NCI-H2107 treated with DMSO at 0.1 percent for 48 hours (cell line): ENCODE data around the gene PRODH.
"Not testable (repeated sequence)": the region's sequence is repeated elsewhere in the genome, so short reads cannot be mapped to it uniquely, and the experiment has no call there.

Experiments used
- DNase-seq: peaks from one replicate; lab custom pipeline; 2025; ENCODE audit not compliant: unreplicated experiment; lab: John Stamatoyannopoulos, UW

The PRODH gene, protein sequence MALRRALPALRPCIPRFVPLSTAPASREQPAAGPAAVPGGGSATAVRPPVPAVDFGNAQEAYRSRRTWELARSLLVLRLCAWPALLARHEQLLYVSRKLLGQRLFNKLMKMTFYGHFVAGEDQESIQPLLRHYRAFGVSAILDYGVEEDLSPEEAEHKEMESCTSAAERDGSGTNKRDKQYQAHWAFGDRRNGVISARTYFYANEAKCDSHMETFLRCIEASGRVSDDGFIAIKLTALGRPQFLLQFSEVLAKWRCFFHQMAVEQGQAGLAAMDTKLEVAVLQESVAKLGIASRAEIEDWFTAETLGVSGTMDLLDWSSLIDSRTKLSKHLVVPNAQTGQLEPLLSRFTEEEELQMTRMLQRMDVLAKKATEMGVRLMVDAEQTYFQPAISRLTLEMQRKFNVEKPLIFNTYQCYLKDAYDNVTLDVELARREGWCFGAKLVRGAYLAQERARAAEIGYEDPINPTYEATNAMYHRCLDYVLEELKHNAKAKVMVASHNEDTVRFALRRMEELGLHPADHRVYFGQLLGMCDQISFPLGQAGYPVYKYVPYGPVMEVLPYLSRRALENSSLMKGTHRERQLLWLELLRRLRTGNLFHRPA

GRCh38 chr22:18935889-18936529 is at the start of gene PRODH:
TSS of gene PRODH (minus strand) at chr22:18936293. CDS start at chr22:18936287, 6 bp downstream.
- no peak for DNase-seq

GRCh38 chr22:18985780-18986179 is 49.7 kb upstream of the PRODH start:
- DNase-seq: no peak

DNA sequence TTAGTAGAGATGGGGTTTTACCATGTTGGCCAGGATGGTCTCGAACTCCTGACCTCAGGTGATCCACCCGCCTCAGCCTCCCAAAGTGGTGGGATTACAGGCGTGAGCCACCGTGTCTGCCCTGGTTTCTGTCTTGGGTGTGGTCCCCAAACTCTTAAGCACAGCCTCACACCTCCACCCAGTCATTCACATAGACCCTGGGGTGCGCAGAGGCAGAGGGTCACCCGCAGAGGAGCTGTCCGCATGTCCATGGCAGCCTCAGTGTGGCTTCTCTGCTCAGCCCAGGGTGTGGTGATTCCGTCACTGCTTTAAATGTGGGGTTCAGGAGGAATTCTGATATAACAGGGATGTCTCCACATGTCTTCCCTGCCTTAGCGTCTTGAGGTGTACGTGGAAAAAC is 48.5 kb upstream of the PRODH start:
- no peak for DNase-seq

GRCh38 chr22:18983120-18983651 is 47.1 kb upstream of the PRODH start:
- DNase-seq: no peak

DNA sequence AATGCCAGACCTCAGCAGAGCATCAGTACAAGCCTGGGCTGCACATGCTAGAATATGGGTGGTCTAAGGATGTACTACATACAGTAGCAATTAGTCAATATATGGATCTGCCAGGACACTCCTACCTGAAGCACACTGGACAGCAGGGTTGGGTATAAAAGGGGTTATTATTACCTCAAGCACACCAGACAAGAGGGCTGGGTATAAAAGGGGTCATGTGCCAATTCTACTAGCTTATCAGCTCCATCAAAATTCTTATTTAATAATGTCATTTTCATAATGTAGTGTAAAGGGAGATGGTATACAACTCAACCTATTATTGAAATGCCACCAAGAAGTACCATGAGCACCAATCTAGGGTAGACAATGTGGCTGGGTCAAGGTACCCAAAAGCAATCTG is 44.7 kb upstream of the PRODH start:
- no peak for DNase-seq

DNA sequence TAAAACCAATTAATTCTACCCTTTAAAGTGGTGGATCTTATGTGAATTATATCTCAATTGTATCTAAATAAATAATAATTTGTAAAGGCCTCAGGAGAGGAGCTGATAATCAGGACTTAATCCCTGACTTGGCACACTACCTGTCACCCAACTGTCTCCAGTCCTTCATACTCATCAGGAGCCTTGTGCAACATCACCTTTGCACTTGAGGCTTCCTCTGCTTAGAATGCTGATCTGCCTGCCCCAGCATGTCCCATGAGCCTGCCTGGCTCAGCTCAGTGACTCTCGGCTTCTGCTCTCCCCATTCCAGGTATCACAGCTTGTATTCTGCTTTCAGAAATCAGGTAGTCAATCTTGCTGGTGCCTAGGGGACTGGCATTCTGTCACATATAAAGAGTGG is 43.9 kb upstream of the PRODH start:
- DNase-seq: no peak

DNA sequence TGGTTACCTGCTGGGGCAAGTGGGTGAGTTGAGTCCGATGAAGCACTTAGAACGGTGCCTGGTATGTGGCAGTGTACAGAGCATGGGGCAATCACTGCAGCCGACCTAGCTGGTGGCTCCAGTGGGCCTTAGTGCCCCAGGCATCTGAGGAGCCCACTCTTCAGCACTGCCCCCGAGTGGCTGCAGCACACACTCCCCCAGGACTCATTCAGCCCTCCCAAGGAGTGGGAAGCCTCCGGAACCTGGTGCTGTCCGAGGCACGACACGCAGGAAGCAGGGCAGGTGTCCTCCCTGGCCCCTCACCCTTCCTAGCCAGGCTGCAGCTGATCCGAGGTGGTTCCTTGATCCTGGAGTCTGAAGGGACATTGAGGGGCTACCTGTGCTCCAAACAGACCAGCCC is 42.4 kb upstream of the PRODH start:
- DNase-seq: no peak

- no peak for DNase-seq
Measured at GRCh38 chr22:18977824-18978425, 41.8 kb upstream of the PRODH start.

- DNase-seq: no peak
Measured at GRCh38 chr22:18976197-18976751, 40.2 kb upstream of the PRODH start.

- no peak for DNase-seq
Measured at GRCh38 chr22:18975434-18976196, 39.5 kb upstream of the PRODH start.

- no peak for DNase-seq
Measured at GRCh38 chr22:18974477-18975180, 38.5 kb upstream of the PRODH start.

DNA sequence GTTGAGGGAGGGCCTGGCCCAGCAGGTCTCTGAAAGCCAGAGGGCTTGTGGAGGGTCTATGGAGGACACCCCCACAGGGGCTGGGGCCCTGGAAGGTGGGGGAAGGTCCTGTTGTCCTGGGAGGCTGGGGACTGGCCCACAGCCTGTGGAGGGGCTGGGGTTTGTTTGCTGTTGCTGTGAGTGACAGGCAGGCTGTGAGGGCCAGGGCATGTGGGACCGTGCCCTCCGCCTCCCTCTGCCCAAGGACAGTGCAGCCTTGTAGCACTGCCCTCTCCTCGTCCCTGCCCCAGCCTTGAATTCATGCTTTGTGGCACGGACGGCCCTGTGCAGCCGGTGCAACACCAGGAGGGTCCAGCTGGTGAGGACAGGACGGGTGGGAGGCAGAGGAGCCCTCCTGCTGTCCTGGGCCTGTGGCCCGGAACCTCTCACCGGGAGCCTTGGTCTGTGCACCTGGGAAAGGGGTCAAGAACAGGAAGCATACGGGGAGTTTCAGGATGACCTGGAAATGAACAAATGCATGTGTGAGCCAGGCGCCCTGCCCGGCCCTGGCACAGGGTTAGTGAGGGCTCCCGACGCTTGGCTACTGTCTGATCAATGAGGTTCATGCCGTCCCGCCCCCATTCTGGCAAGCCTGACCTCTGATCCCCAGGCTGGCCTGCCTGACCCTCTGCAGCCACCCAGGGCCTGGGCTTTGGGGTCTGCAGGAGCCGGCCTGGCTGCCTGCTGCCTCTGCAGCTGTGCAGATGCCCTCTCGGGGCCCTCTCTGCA is 37.4 kb upstream of the PRODH start:
- no peak for DNase-seq

GRCh38 chr22:18972591-18972990 is 36.5 kb upstream of the PRODH start:
- not testable (repeated sequence) for DNase-seq

GRCh38 chr22:18972029-18972428 is 35.9 kb upstream of the PRODH start:
- not testable (repeated sequence) for DNase-seq

DNA sequence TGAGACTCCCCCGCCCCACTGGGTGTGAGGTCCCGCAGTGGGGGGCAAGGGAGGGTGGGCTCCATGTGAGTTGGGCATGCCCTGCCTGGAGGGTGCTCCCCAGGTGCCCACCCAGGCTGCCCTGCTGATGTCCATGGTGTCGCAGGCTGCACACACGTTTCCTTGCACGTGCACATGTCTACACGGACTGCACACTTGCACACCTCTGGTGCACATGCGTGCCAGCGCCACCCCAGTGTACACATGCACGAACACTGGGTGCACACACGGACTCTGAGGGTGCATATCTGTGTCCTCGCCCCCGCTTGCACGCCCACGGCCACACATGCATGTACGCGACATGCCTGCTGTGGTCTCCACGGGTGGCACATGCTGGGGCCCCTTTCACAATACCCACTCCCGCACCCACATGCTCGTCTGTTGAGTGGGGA is 35.2 kb upstream of the PRODH start:
- DNase-seq: no peak

GRCh38 chr22:18970948-18971315 is 34.8 kb upstream of the PRODH start:
- DNase-seq: no peak

- DNase-seq: no peak
Measured at GRCh38 chr22:18970176-18970947, 34.3 kb upstream of the PRODH start.
